ENCODE measurements around the gene UTP4. TPM values are rescaled to one million over a fixed set of nuclear protein-coding genes. Genes with fewer than 3 reads are reported as not detected.
"Not testable (repeated sequence)": the region's sequence is repeated elsewhere in the genome, so short reads cannot be mapped to it uniquely, and the experiment has no call there.

Gene UTP4
- polyA plus RNA-seq, 4 donors = 56.3 to 63.8 (median 57.0) TPM

DNA sequence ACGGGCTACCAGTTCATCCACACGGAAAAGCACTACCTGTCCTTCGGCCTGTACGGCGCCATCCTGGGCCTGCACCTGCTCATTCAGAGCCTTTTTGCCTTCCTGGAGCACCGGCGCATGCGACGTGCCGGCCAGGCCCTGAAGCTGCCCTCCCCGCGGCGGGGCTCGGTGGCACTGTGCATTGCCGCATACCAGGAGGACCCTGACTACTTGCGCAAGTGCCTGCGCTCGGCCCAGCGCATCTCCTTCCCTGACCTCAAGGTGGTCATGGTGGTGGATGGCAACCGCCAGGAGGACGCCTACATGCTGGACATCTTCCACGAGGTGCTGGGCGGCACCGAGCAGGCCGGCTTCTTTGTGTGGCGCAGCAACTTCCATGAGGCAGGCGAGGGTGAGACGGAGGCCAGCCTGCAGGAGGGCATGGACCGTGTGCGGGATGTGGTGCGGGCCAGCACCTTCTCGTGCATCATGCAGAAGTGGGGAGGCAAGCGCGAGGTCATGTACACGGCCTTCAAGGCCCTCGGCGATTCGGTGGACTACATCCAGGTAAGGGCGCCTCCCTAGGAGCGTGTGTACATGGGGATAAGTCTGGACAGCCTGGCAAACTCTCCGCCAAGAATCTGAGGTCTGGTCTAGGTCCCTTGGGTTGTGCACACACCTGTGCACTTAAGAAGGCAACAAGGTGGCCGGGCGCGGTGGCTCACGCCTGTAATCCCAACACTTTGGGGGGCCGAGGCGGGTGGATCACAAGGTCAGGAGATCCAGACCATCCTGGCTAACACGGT is 22.8 kb upstream of the UTP4 start:
- DNase-seq (ENCODE audit: low read depth in 4 of 4, low spot score in 3 of 4) = no peak

DNA sequence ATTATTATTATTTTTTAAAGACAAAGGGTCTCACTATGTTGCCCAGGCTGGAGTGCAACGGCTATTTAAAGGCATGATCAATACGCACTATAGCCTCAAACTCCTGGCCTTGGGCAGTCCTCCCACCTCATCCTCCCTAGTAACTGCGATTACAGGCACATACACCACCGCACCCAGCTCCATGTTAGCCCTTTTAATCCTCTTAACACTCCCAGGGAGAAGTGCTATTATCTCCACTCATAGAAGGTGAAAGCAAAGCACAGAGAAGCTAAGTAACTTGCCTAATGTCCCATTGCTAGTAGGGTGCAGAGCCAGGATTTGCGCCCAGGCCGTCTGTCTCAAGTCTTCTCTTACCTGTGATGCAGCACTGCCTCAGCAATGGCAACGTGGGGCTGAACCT is 22.0 kb upstream of the UTP4 start:
- no peak for DNase-seq (ENCODE audit: low read depth in 4 of 4, low spot score in 3 of 4)

- DNase-seq (ENCODE audit: low read depth in 4 of 4, low spot score in 3 of 4) = no peak
Measured at GRCh38 chr16:69111216-69111875, 21.1 kb upstream of the UTP4 start.

DNA sequence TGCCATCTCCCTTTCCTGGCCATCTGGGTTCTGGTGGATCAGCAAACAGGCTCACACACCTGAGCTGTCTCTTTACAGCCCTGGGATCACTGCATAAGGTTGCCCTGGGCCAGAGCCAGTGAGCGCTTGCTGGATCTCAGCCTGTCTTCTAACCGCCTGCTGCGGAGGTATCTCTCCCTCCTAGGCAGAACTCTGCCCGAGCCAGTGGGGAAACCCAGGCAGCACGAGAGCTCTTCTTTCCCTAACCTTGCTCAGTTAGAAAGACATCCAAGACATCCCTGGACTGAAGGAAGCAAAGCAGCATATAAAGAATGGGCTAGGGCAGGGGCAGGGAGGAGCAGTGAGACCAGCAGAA is 20.6 kb upstream of the UTP4 start:
- DNase-seq (ENCODE audit: low read depth in 4 of 4, low spot score in 3 of 4) = no peak

DNA sequence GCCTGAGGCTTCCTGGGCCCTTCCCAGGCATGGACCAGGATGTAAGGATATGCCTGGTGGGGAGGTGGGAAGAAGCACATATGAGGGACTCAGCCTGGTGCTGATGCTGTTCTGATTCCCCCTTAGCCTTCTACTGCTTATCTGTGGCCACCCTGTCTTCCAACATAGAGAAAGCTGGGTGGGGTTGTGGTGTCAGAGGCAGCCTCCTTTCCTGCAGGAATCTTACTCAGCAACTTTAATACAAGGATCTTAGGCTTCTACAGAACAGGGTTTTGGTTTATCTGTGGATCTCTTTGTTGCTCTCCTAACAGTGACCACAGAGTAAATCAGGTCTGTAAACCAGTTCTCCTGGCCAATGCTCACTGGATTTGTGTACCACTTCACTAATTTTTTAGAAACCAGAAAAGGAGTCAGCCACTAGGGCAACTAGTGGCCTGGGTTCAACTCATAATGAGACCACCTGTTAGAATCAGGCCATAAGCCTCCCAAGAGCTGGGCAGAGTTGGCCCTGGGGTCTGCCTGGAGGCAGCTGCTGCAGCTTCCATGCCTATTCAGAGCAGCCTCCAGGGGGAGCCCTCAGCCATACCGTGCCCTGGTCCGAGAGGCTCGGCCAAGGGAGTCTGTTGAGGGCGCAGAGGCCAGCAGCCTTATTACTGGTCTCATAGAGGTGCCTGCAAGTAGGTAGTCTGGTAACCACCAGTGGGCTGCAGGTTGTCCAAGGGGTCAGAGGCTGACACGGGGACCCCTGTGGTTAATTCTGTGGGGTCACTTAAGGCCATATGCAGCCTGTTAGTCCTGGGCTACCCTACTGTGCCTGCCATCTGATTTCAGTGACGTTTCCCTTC is 19.9 kb upstream of the UTP4 start:
- no peak for DNase-seq (ENCODE audit: low read depth in 4 of 4, low spot score in 3 of 4)

DNA sequence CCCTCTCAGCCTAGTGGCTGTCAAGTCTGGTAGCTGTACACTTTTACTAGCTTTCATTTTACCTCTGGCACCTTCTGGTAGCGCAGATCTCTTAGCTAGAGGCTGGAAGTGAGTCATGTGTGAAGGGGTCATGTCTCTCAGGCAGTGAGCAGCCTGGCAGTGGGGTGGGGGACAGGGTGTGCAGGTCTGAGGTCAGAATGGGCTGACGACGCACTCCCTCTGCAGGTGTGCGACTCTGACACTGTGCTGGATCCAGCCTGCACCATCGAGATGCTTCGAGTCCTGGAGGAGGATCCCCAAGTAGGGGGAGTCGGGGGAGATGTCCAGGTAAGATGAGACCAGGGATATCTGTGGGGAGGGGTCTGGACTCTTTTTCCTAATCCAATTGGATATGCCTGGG is 19.2 kb upstream of the UTP4 start:
- DNase-seq (ENCODE audit: low read depth in 4 of 4, low spot score in 3 of 4) = no peak

GRCh38 chr16:69114346-69114975 is 18.0 kb upstream of the UTP4 start:
- DNase-seq (ENCODE audit: low read depth in 4 of 4, low spot score in 3 of 4) = no peak

- DNase-seq (ENCODE audit: low read depth in 4 of 4, low spot score in 3 of 4) = no peak
Measured at GRCh38 chr16:69114976-69115355, 17.5 kb upstream of the UTP4 start.

- DNase-seq (ENCODE audit: low read depth in 4 of 4, low spot score in 3 of 4) = no peak
Measured at GRCh38 chr16:69115361-69115760, 17.1 kb upstream of the UTP4 start.

- no peak for DNase-seq (ENCODE audit: low read depth in 4 of 4, low spot score in 3 of 4)
Measured at GRCh38 chr16:69115837-69116236, 16.6 kb upstream of the UTP4 start.

- DNase-seq (ENCODE audit: low read depth in 4 of 4, low spot score in 3 of 4) = no peak
Measured at GRCh38 chr16:69116256-69116875, 16.1 kb upstream of the UTP4 start.

GRCh38 chr16:69116906-69117305 is 15.5 kb upstream of the UTP4 start:
- no peak for DNase-seq (ENCODE audit: low read depth in 4 of 4, low spot score in 3 of 4)

DNA sequence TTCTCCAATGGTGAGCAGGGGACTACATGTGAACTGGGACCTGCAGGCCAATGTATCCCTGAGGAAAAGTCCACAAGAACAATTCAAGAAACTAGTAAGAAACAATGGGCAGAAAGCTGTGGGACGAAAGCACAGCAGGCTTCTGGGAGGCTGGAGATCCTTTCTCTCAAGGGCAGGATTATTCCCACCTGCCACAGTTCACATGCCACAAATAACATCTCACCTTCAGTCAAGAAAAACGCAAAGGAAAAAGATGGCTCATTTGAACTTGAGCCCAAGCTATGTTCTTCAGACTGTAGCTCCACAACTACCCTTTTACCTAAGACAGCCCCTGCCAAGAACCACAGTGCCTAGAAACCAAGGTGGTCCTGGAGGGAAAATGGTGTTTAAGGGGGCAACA is 14.0 kb upstream of the UTP4 start:
- DNase-seq (ENCODE audit: low read depth in 4 of 4, low spot score in 3 of 4) = no peak

DNA sequence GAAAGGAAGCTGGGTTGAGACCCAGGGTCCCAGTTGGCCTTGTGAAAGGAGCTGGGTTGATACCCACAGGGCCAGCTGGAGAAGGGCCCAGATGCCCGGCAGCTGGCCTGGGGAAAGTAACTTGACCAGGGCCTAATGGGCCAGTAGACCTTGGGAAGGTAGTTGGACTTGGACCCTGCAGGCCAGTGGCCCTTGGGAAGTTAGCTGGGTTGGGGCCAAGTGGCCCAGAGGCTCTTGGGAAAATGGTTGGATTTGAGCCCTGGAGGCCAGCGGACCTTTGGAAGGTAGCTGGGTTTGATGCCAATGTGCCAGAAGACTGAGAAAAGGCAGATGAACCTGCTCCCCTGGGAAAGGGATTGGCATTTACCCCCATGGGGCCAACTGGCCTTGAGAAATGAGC is 13.5 kb upstream of the UTP4 start:
- DNase-seq (ENCODE audit: low read depth in 4 of 4, low spot score in 3 of 4) = no peak

DNA sequence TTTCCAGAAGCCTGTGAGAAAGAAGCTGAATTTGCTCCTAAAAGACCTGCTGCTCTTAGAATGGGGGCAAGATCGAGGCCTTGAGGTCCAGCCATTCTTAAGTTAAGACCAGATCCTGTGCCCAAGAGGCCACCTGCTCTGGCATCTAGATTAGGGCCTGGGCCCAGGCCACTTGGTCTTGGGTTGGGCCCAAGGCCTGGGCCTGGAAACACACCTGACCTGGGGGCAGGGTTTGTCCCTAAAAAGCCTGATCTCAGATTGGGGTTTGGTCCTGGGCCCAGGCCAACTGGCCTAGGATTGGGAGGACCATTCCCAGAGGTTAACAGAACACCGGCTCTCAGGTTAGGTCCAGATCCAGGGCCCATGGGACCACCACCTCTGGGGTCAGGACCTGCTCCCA is 12.9 kb upstream of the UTP4 start:
- no peak for DNase-seq (ENCODE audit: low read depth in 4 of 4, low spot score in 3 of 4)

DNA sequence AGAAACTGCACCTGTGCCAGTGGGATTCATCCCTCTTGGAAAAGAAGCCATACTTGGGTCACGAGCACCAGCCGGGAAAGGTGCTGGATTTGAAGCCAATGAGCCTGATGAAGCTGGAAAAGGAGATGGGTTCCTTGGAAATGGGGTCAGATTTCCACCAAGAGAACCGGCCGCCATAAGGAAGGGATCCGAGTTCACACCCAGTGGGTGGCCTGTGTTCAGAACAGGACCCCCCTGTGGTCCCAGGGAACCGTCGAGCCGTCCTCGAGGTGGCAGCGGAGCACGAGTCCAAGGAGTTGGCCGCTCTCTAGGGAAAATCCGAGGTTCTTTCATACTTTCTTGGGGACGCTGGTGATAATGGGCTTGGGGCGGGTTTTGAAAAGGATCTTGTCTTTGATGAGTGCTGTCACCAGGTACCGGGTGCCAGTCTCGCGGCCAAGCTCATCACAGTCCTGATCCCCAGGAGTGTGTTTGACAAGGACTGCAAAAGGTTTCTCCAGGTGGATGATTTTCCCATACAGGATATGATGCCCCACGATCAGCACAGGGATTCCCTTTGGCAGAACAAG is 12.3 kb upstream of the UTP4 start:
- DNase-seq (ENCODE audit: low read depth in 4 of 4, low spot score in 3 of 4) = no peak

GRCh38 chr16:69123910-69124309 is 8.5 kb upstream of the UTP4 start:
- no peak for DNase-seq (ENCODE audit: low read depth in 4 of 4, low spot score in 3 of 4)

DNA sequence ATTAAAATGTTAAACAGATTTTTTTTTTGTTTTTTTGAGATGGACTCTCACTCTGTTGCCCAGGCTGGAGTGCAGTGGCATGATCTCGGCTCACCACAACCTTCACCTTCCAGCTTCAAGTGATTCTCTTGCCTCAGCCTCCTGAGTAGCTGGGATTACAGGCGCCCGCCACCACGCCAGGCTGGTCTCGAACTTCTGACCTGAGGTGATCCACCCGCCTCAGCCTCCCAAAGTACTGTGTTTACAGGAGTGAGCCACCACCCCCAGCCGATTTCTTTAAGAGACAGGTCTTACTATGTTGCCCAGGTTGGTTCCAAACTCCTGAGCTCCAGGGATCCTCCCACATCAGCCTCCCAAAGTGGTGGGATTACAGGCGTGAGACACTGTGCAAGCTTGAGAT is 8.0 kb upstream of the UTP4 start:
- DNase-seq (ENCODE audit: low read depth in 4 of 4, low spot score in 3 of 4) = not testable (repeated sequence)

- not testable (repeated sequence) for DNase-seq (ENCODE audit: low read depth in 4 of 4, low spot score in 3 of 4)
Measured at GRCh38 chr16:69124961-69125360, 7.5 kb upstream of the UTP4 start.

- DNase-seq (ENCODE audit: low read depth in 4 of 4, low spot score in 3 of 4) = no peak
Measured at GRCh38 chr16:69126221-69126620, 6.2 kb upstream of the UTP4 start.
